Measurements from ENCODE around the gene XPNPEP1. TPM values are rescaled to one million over a fixed set of nuclear protein-coding genes. Genes with fewer than 3 reads are reported as not detected.

The XPNPEP1 gene
- total RNA-seq, 1 experiment from 2014 or later, result 71.3 TPM

DNA sequence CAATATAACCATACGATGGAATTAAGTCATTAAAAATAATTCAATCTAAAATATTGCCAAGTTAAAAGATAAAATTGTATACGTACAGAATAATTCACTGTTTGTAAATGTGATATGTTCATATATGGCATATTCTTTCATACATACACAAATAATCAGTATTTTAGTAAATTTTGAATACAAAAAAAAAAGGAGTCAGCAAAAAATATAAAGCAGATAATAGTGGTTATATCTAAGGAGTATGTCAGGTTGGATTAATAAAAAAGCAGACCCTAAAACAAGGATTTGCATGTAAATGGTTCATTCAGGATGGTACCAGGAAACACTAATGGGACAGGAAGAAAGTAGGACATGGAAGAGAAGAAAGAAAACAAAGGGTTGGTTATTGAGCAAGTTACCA, 59.5 kb downstream of the XPNPEP1 start:
- Histone ChIP-seq H3K18ac (ENCODE audit: insufficient read length, low read depth, low read length) (no peak overlapping the region), H3K9ac (ENCODE audit: extremely low read depth, insufficient read length, low read length) (no peak overlapping the region), H3K4me1 (ENCODE audit: insufficient read depth, low read length) (0 out of 2 replicates have a peak, but pooled peaks cover 3% of the 10 kb centered on the region), H2BK12ac (ENCODE audit: insufficient read length, low read depth, low read length) (no peak overlapping the region), H2AFZ (ENCODE audit: low read length) (no peak overlapping the region), H3K79me2 (ENCODE audit: insufficient read depth, low read length) (no peaks in the 10 kb centered on the region), H2BK5ac (ENCODE audit: insufficient read length, low read length) (no peak overlapping the region), H3K27me3 (ENCODE audit: insufficient read depth, low read length) (no peaks in the 10 kb centered on the region), H2BK15ac (ENCODE audit: low read depth, low read length) (no peak overlapping the region), H3K14ac (ENCODE audit: insufficient read depth, low read length) (no peak overlapping the region), H4K8ac (replicated peaks; ENCODE audit: insufficient read length, low read depth, low read length) (no peak overlapping the region), H3K4me2 (ENCODE audit: insufficient read depth, insufficient read length, low read length) (no peak overlapping the region), H3K23me2 (ENCODE audit: insufficient read length, low read depth, low read length, poor library complexity, severe bottlenecking) (no peaks in the 10 kb centered on the region), H4K20me1 (ENCODE audit: control insufficient read depth, insufficient read depth, insufficient read length) (no peaks in the 10 kb centered on the region), H2BK120ac (ENCODE audit: low read depth, low read length, poor library complexity, severe bottlenecking) (no peak overlapping the region), H3K23ac (ENCODE audit: insufficient read length, low read depth, low read length) (no peak overlapping the region), H2AK5ac (ENCODE audit: insufficient read length, low read length) (no peak overlapping the region), H3K9me3 (ENCODE audit: control insufficient read depth, low read depth, low read length) (no peaks in the 10 kb centered on the region), H3K56ac (ENCODE audit: insufficient read length, low read depth, low read length) (no peak overlapping the region), H4K5ac (ENCODE audit: insufficient read length, low read depth, low read length) (no peak overlapping the region), H3K27ac (ENCODE audit: insufficient read length, low read depth, low read length) (no peak overlapping the region), H4K91ac (ENCODE audit: insufficient read length, low read depth, low read length) (no peak overlapping the region), H2BK20ac (ENCODE audit: low read depth, low read length, poor library complexity, severe bottlenecking) (no peak overlapping the region), H3K79me1 (ENCODE audit: insufficient read depth, low read depth, low read length, poor library complexity, severe bottlenecking) (no peaks in the 10 kb centered on the region), H3T11ph (ENCODE audit: low read length) (no peak overlapping the region), H3K4ac (ENCODE audit: low read depth, low read length) (no peak overlapping the region)
- Mint-ChIP-seq H3K27me3 (ENCODE audit: low read depth) (no peaks in the 10 kb centered on the region), H3K9me3 (no peaks in the 10 kb centered on the region), H3K4me3 (no peak overlapping the region), H3K36me3 (ENCODE audit: insufficient read depth in 1 of 3, low read depth in 3 of 3) (peaks cover 24 to 52% (median 26%) of the 10 kb centered on the region in 3 experiments), H3K4me1 (peaks cover 21 to 25% of the 10 kb centered on the region in 2 experiments), H3K27ac (no peak overlapping the region; a peak in 1 of 7 replicates)
- DNase-seq, result no peak
- TF ChIP-seq, protein P1, sequence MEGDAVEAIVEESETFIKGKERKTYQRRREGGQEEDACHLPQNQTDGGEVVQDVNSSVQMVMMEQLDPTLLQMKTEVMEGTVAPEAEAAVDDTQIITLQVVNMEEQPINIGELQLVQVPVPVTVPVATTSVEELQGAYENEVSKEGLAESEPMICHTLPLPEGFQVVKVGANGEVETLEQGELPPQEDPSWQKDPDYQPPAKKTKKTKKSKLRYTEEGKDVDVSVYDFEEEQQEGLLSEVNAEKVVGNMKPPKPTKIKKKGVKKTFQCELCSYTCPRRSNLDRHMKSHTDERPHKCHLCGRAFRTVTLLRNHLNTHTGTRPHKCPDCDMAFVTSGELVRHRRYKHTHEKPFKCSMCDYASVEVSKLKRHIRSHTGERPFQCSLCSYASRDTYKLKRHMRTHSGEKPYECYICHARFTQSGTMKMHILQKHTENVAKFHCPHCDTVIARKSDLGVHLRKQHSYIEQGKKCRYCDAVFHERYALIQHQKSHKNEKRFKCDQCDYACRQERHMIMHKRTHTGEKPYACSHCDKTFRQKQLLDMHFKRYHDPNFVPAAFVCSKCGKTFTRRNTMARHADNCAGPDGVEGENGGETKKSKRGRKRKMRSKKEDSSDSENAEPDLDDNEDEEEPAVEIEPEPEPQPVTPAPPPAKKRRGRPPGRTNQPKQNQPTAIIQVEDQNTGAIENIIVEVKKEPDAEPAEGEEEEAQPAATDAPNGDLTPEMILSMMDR (conservative IDR thresholded peaks at IDR 0.05), result no peak
- WGBS (ENCODE audit: extremely low coverage, insufficient read length, low lambda C conversion rate), result no CpG with 5 or more reads among the region's 2 CpGs

Data from H9 (cell line).